HepG2 (cell line): ENCODE results near the gene IL27RA. TPM values are rescaled to one million over a fixed set of nuclear protein-coding genes. Genes with fewer than 3 reads are reported as not detected.

ENCODE experiments used
- EED ChIP-seq: sonication (generic); formaldehyde crosslinking; IDR thresholded peaks from 2 replicates; pipeline ENCODE4 v1.5.0; 2020; ENCODE audit warnings: mild to moderate bottlenecking, missing genetic modification reagents
- GLMP ChIP-seq: sonication (generic); formaldehyde crosslinking; IDR thresholded peaks from 2 replicates; pipeline ENCODE4 v1.9.0; 2021; ENCODE audit warnings: missing genetic modification reagents, mild to moderate bottlenecking, borderline replicate concordance
- IRF2 ChIP-seq: IDR thresholded peaks from 2 replicates; pipeline ENCODE4 v1.6.1; 2018; ENCODE audit warnings: missing genetic modification reagents, missing compliant biosample characterization
- IRF9 ChIP-seq: sonication (generic); formaldehyde crosslinking; IDR thresholded peaks from 2 replicates; pipeline ENCODE4 v1.8.0; 2022; ENCODE audit warnings: missing genetic modification reagents, mild to moderate bottlenecking, borderline replicate concordance
- JARID2 ChIP-seq: sonication (generic); formaldehyde crosslinking; IDR thresholded peaks from 2 replicates; pipeline ENCODE4 v1.8.1; 2023; ENCODE audit warnings: missing genetic modification reagents, inconsistent platforms; ENCODE audit not compliant: insufficient replicate concordance
- MED1 ChIP-seq: sonication (generic); formaldehyde crosslinking; IDR thresholded peaks from 2 replicates; pipeline ENCODE4 v1.4.0; 2020; ENCODE audit warnings: missing genetic modification reagents
- MLXIP ChIP-seq: sonication (generic); formaldehyde crosslinking; IDR thresholded peaks from 2 replicates; pipeline ENCODE4 v1.9.0; 2021; ENCODE audit warnings: missing genetic modification reagents, borderline replicate concordance
- NRL ChIP-seq: sonication (generic); formaldehyde crosslinking; IDR thresholded peaks from 2 replicates; pipeline ENCODE4 v1.5.0; 2020; ENCODE audit warnings: missing genetic modification reagents, mild to moderate bottlenecking, moderate library complexity, borderline replicate concordance
- RFX3 ChIP-seq: IDR thresholded peaks from 2 replicates; pipeline ENCODE4 v1.6.1; 2016; ENCODE audit warnings: missing biosample characterization, missing genetic modification reagents
- ZBTB46 ChIP-seq: sonication (generic); formaldehyde crosslinking; IDR thresholded peaks from 2 replicates; pipeline ENCODE4 v1.4.0; 2020; ENCODE audit warnings: mild to moderate bottlenecking, missing genetic modification reagents, borderline replicate concordance
- ZFP62 ChIP-seq: sonication (generic); formaldehyde crosslinking; IDR thresholded peaks from 2 replicates; pipeline ENCODE4 v1.4.0; 2020; ENCODE audit warnings: missing genetic modification reagents
- ZNF138 ChIP-seq: sonication (generic); formaldehyde crosslinking; IDR thresholded peaks from 2 replicates; pipeline ENCODE4 v1.5.0; 2020; ENCODE audit warnings: mild to moderate bottlenecking, low read depth, missing genetic modification reagents
- ZNF251 ChIP-seq: sonication (generic); formaldehyde crosslinking; IDR thresholded peaks from 2 replicates; pipeline ENCODE4 v1.9.0; 2021; ENCODE audit warnings: mild to moderate bottlenecking, missing genetic modification reagents
- ZNF484 ChIP-seq: sonication (generic); formaldehyde crosslinking; IDR thresholded peaks from 2 replicates; pipeline ENCODE4 v1.5.1; 2020; ENCODE audit warnings: mild to moderate bottlenecking, low read depth, missing genetic modification reagents, borderline replicate concordance
- ZNF678 ChIP-seq: sonication (generic); formaldehyde crosslinking; IDR thresholded peaks from 2 replicates; pipeline ENCODE4 v1.4.0; 2020; ENCODE audit warnings: mild to moderate bottlenecking, missing genetic modification reagents
- ZNF720 ChIP-seq: sonication (generic); formaldehyde crosslinking; IDR thresholded peaks from 2 replicates; pipeline ENCODE4 v1.4.0; 2020; ENCODE audit warnings: missing genetic modification reagents
- ZNF724P ChIP-seq: sonication (generic); formaldehyde crosslinking; IDR thresholded peaks from 2 replicates; pipeline ENCODE4 v1.8.0; 2022; ENCODE audit warnings: missing genetic modification reagents, borderline replicate concordance
- ZNF816 ChIP-seq: sonication (generic); formaldehyde crosslinking; IDR thresholded peaks from 2 replicates; pipeline ENCODE4 v1.8.0; 2022; ENCODE audit warnings: missing genetic modification reagents, mild to moderate bottlenecking, borderline replicate concordance
- polyA plus RNA-seq, 8 experiments: library from polyadenylated mRNA; depleted of rRNA in 3 of 8; stranded (reverse) in 7 of 8; unstranded in 1 of 8; fragments of >200 nt; fragmentation: Illumina TruSeq in 4 of 8; extraction: Trizol in 4 of 8; gene quantifications; 2 replicates each; pipeline versions ENCODE4 v1.2.1 to v1.2.3, GENCODE V29; 2011 to 2016; ENCODE audit warnings: low read depth in 4 of 8, missing spikeins in 1 of 8, mixed read lengths in 1 of 8; ENCODE audit not compliant: insufficient read depth in 1 of 8
- total RNA-seq, 5 experiments: library from RNA; depleted of rRNA; stranded (reverse); fragments of >200 nt; fragmentation: Illumina TruSeq; extraction: Trizol; gene quantifications; 2 replicates each; pipeline ENCODE4 v1.2.3, GENCODE V29; 2016; ENCODE audit warnings: low read depth in 1 of 5
- TF ChIP-seq, protein P1 (sequence below): sonication (generic); formaldehyde crosslinking; IDR thresholded peaks from 2 replicates; pipeline ENCODE4 v1.4.0; 2020; ENCODE audit warnings: mild to moderate bottlenecking, missing genetic modification reagents
- TF ChIP-seq, protein P2 (sequence below): sonication (generic); formaldehyde crosslinking; IDR thresholded peaks from 2 replicates; pipeline ENCODE4 v1.4.0; 2020; ENCODE audit warnings: mild to moderate bottlenecking, missing genetic modification reagents

The IL27RA gene
- total and polyA plus RNA-seq, 2 of the 13 experiments (the other 11 are each of a cell fraction or from before 2014, with no cell fraction given) = 3.5 to 8.1 TPM

- TF ChIP-seq GLMP (CRISPR knock-in tag) = no peak
- TF ChIP-seq, protein P1, sequence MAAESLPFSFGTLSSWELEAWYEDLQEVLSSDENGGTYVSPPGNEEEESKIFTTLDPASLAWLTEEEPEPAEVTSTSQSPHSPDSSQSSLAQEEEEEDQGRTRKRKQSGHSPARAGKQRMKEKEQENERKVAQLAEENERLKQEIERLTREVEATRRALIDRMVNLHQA (CRISPR knock-in tag) = no peak
- no peak for TF ChIP-seq ZFP62 (CRISPR knock-in tag)
- no peak for TF ChIP-seq IRF9 (CRISPR knock-in tag)
- TF ChIP-seq ZNF138 (CRISPR knock-in tag) = no peak
- TF ChIP-seq ZNF251 (CRISPR knock-in tag) = no peak
- no peak for TF ChIP-seq EED (CRISPR knock-in tag)
- TF ChIP-seq ZBTB46 (CRISPR knock-in tag) = no peak
- TF ChIP-seq ZNF720 (CRISPR knock-in tag) = no peak
- no peak for TF ChIP-seq MLXIP
- no peak for TF ChIP-seq ZNF678
- no peak for TF ChIP-seq ZNF816 (CRISPR knock-in tag)
- TF ChIP-seq ZNF724P (CRISPR knock-in tag) = no peak
- TF ChIP-seq JARID2 = no peak
- TF ChIP-seq MED1 (CRISPR knock-in tag) = 0 out of 2 replicates have a peak, but pooled peaks have one; percentile 5
- TF ChIP-seq RFX3 = no peak
- TF ChIP-seq NRL = no peak
- no peak for TF ChIP-seq IRF2
- TF ChIP-seq ZNF484 = no peak
- TF ChIP-seq, protein P2, sequence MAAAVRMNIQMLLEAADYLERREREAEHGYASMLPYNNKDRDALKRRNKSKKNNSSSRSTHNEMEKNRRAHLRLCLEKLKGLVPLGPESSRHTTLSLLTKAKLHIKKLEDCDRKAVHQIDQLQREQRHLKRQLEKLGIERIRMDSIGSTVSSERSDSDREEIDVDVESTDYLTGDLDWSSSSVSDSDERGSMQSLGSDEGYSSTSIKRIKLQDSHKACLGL (CRISPR knock-in tag) = no peak
Observed at GRCh38 chr19:14073261-14073924, 41.8 kb downstream of the IL27RA start (continued).
